Fibroblast of the aortic adventitia (primary cell): ENCODE data around the gene TBC1D9B. TPM values are rescaled to one million over a fixed set of nuclear protein-coding genes. Genes with fewer than 3 reads are reported as not detected.

Experiments used
- DNase-seq: peaks from one replicate; pipeline ENCODE4 v3.0.0-alpha.2; 2010; ENCODE audit warnings: low read depth
- H3K4me3 ChIP-seq: 2 replicates; pipeline ENCODE4 v1.5.1; 2011; ENCODE audit warnings: low read depth, mild to moderate bottlenecking, control low read depth, low read length, moderate library complexity
- total RNA-seq: library from RNA; depleted of rRNA; stranded (reverse); fragments of >200 nt; gene quantifications from 2 replicates; pipeline ENCODE4 v1.2.3, GENCODE V29; 2012; ENCODE audit warnings: low replicate concordance
- TF ChIP-seq, protein P1 (sequence below): IDR thresholded peaks from 2 replicates; pipeline ENCODE4 v1.5.1; 2011; ENCODE audit warnings: mild to moderate bottlenecking, low read length, control low read depth, inconsistent platforms; ENCODE audit not compliant: insufficient read depth

The TBC1D9B gene
- total RNA-seq, 1 donor, result 70.9 TPM

DNA sequence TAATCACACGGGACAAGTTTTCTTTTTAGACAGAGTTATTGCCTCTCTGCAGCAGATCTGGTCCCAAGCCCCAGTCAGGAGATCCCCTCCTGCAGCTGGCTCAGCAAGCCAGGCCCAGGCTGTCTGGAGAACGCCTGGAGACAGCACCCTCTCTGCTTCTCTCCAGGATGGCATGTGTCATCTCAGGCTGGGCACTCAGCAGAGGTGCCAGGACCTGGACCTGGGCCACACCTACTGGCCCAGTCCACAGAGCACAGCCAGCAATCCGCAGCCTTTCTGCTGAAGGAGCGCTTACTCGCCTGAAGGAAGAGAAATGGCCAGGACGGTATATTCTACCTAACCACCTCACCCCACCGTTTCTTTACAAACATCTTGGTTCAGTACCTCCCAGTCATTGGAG, 4.7 kb upstream of the TBC1D9B start:
- TF ChIP-seq, protein P1, sequence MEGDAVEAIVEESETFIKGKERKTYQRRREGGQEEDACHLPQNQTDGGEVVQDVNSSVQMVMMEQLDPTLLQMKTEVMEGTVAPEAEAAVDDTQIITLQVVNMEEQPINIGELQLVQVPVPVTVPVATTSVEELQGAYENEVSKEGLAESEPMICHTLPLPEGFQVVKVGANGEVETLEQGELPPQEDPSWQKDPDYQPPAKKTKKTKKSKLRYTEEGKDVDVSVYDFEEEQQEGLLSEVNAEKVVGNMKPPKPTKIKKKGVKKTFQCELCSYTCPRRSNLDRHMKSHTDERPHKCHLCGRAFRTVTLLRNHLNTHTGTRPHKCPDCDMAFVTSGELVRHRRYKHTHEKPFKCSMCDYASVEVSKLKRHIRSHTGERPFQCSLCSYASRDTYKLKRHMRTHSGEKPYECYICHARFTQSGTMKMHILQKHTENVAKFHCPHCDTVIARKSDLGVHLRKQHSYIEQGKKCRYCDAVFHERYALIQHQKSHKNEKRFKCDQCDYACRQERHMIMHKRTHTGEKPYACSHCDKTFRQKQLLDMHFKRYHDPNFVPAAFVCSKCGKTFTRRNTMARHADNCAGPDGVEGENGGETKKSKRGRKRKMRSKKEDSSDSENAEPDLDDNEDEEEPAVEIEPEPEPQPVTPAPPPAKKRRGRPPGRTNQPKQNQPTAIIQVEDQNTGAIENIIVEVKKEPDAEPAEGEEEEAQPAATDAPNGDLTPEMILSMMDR, result no peak
- no peak for DNase-seq
- no peak overlapping the region for H3K4me3 ChIP-seq

DNA sequence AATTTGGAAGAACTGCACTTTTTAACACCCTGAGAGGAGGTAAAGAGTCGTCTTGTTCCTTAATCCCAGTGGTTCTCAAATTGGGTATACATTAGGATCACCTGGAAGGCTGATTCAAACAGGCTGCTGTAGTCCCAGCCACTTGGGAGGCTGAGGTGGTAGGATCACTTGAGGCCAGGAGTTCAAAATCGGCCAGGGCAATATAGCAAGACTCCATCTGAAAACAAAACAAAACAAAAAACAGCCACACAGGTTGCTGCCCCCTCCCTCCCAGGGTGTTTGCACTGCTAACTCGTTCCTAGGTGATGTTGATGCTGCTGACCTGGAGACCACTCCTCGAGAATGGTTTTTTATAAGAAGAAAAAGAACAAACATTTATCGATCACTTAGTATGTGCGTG, 1.5 kb upstream of the TBC1D9B start:
- TF ChIP-seq, protein P1, result no peak
- no peak for DNase-seq
- H3K4me3 ChIP-seq, result no peak overlapping the region

DNA sequence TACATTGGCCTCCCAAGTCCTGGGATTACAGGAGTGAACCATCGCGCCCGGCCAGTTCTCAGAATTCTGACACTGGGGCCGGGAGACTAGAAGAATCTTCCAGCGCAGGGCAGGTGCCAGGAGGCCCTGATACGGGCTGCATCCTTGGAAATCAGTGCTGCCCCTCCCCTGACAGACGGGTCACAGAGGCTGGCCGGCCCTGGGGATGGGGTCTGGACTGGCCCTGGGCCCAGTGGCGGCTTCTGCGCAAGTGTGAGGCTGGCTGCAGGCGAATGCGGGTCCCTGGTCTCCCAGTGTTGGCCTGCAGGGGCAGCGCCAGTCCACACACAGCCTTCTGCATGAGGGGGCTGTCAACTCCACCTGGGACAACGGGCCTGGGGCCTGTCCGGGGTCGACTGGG, 831 bp upstream of the TBC1D9B start:
- no peak overlapping the region for H3K4me3 ChIP-seq
- TF ChIP-seq, protein P1, result no peak
- no peak for DNase-seq

DNA sequence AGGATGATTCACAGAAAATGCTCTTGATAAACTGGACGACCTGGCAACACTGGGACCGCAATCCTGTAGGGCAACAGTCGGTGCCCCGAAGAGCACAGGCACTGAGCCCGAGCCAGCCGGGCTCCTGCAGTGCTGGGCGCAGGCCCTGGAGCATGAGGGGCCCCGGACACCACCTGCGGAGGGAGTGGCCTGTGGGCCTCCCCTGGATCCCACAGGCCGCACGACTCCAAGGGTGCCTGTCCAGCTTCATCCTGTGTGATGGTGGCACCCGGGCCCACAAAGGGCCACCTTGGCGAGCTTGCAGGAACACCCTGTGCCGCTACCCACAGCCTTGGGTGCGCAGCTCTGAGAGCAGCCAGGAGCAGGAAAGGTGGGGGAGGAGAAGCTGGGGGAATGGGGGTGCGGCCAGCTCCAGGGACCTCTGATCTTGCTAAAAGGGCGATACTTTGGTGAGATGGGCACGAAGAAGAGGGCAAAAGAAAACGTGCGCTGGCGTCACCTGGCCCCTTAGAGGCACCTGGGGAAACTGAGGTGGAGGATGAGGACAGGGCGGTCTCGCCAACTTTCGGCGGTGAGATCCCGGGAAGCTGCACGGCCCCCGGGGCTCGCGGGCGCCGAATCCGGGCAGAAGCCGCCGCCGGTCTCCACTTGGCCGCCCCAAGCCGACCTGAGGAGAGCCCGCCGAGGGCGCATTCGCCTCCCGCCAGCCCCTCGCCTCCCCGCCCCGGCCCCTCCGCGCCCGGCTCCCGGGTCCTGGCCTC, 722 bp downstream of the TBC1D9B start:
- peak overlapping the region; percentile 85 for H3K4me3 ChIP-seq
- TF ChIP-seq, protein P1, result no peak
- DNase-seq, result peak; percentile 11

DNA sequence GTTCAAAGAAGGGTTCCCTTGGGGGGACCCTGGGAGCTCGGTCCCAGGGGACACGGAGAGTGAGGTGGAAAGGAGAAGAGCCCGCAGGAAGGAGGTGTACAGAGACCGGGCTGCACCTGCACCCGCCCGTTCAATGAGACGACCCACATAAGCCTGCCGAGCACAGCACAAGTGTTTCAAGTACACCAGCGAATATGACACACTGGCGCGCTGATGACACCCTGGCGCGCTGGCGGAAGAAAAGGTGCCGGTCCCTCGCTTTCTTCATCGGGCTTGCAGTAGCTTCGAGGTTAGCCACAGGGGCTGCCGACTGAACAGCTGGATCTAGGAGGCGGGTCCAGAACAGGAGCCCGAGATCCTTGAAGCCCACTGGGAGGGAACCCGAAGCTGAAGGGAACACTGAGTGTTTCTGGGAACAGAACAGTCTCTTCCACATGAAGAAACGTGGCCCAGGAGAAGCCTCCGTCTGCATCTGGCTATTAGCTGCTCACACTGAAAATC, 1.4 kb downstream of the TBC1D9B start:
- TF ChIP-seq, protein P1, result no peak
- DNase-seq, result peak; percentile 13
- peak overlapping the region; percentile 85 for H3K4me3 ChIP-seq

DNA sequence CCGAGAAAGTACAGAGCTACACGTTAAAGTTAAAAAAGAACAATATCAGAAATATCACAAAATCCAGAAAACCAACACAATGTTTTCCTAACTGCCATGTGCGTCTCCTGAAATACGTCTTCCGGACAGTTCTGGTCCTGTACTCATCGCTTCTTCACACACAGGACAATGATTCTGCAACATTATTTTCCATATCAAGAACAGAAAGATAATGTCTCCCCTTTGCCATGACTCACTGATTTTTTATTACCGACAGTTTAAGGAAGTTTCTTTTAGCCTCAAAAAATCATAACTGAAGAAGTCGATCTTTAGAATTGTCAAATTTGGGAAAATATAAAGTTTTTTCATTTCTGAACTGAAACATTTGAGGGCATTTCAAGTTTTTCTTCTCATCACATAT, 2.5 kb downstream of the TBC1D9B start:
- TF ChIP-seq, protein P1, result no peak
- H3K4me3 ChIP-seq, result no peak overlapping the region
- no peak for DNase-seq
